Activated gamma-delta T cell (primary cell): ENCODE measurements around the gene ITGA1.
"Not testable (repeated sequence)": the region's sequence is repeated elsewhere in the genome, so short reads cannot be mapped to it uniquely, and the experiment has no call there.

ENCODE experiments used
- DNase-seq: peaks from one replicate; lab custom pipeline; 2025; lab: John Stamatoyannopoulos, UW
- total RNA-seq, 2 donors: gene quantifications; one replicate each; lab custom pipeline; 2026; lab: John Stamatoyannopoulos, UW

ITGA1 gene
- 120 to 235 reads per million in 2 donors for total RNA-seq

DNA sequence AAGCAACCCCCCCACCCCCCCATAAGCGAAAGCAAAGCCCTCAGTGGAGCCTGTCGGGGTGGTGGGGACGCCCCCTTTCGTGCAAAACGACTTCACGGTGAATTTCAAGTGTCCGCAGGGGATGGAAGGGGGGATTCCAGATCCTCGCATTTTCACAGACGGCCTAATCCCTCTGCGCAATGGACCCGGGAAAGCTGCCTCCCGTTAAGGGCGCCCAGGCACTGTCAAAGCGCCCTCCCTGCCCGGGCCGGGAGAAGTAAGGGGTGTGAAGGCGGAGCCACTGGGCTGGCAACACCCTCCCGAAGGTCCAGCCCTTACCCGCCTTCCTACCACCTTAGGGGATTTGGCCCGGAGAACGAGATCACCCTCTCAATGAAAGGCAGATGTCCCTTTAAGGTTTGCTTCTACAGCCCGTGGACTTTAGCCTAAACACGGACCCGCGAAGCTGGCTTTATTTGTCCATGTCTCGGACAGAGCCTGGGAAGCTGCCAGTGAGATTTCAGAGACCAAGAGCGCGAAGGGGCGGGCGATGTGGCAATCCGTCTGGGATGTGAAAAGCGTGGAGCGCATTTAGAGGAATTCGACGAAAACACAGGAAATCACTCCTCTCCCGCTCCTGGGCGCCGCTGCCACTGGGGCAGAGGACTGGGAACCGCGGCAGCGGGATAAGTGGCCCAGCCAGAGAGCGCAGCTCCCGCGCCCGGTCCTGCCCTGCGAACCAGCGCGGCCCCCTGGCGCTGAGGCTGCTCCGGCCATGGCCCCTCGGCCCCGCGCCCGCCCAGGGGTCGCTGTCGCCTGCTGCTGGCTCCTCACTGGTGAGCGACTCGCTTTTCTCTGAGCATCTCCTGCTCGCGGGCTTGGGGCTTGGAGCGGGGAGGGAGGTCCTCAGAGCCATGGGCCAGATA, at the start of gene ITGA1, which contains the start of gene PELO:
Gene ITGA1 (plus strand): TSS at position 317 of the 905 bp plus-strand sequence. CDS start 438 bp downstream, at position 755.
Gene PELO (plus strand): TSS at position 317 of the 905 bp plus-strand sequence. CDS start 12,479 bp downstream, outside the sequence.
- DNase-seq: peak; percentile 18

- no peak for DNase-seq
Measured at GRCh38 chr5:52738095-52738506, 49.6 kb upstream of the ITGA1 start.

- no peak for DNase-seq
Measured at GRCh38 chr5:52740007-52740406, 47.7 kb upstream of the ITGA1 start.

DNA sequence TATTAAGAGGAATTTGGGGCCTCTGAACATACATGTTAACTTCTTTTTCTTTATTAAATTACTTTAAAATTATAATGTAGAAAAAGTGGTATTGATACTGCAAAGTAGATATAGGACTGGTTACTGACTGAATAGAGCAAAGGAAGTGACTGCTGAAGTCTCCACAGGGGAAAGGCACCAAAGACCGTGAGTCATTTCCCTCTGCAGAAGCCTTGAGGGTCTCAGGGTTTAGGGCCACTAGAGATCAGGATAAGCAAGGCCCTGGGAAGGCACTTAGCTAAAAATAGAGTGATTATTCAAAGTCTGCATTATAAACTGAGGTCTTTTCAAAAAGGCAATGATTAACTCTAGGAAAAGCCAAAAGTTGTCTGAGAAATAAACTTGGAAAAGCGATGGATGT, 44.7 kb upstream of the ITGA1 start:
- DNase-seq: no peak

DNA sequence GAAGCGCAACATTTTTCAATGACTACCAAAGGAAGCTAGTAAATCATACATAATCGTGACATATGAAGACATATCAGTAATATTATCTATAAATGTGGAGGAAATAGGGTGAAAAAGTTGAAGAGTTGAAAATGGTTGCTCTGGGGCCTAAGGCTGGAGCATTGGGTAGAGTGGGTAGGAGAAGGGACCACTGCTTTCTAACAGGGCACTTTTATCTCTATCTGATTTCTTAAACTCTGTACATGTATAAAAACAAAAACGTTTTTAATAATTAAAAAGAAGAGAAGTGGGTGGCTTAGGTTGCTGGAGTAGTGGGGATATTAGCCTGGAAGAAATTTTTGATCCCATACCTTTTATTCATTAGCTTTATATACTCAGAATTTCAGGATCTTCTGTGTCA, 44.2 kb upstream of the ITGA1 start:
- DNase-seq: no peak

DNA sequence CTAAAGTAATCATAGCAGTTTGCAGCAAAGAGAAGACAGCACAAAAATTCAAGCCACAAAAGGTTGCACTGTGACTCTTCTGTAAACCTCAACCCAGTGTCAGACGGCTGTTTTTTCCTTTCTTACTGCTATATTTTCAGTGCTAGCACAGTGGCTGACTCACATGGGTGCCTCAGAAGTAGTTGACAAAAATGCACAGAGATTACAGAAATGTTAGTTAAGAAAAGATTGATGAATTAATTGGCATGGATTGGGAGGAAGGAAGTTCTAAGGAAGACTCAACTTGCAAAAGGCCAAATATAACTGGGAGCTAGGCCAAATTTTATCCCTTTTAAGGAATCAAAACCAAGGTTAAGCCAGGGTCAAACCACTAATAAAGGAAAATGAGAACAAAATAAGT, 43.7 kb upstream of the ITGA1 start:
- no peak for DNase-seq

GRCh38 chr5:52744867-52745458, 42.8 kb upstream of the ITGA1 start:
- not testable (repeated sequence) for DNase-seq

- DNase-seq: no peak
Measured at GRCh38 chr5:52746539-52746938, 41.2 kb upstream of the ITGA1 start.

DNA sequence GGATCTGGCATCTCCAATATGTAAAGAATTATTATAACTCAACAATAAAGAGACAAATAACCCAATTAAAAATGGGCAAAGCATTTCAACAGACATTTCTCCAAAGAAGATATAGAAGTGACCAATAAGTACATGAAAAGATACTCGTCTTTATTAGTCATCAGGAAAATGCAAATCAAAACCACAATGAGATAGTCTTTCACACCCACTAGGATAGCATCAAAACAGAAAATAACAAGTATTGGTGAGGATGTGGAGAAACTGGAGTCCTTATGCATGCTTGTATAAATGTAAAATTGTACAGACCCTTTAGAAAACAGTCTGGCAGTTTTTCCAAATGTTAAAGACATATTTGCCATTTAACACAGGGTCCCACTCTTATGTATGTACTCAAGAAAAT, 39.1 kb upstream of the ITGA1 start:
- DNase-seq: no peak

GRCh38 chr5:52749666-52750065, 38.0 kb upstream of the ITGA1 start:
- no peak for DNase-seq

DNA sequence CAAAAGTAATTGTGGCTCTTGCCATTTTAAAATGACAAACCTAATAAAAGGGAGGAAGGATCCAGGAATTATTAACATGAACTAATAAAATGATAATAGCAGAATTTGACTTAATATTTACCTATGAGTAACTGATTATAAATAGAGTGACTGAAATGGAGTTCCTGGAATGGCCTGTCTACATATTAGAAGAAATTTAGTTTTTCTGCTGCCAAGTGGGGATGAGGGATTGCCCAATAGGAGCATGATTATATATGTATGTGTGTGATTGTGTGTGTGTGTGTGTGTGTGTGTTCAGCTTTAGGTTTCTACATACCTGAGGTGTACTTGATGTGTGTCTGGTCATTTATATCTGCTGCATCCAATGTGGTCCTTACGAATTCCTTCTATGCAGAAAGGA, 36.6 kb upstream of the ITGA1 start:
- DNase-seq: no peak

- DNase-seq: no peak
Measured at GRCh38 chr5:52754051-52754450, 33.7 kb upstream of the ITGA1 start.

DNA sequence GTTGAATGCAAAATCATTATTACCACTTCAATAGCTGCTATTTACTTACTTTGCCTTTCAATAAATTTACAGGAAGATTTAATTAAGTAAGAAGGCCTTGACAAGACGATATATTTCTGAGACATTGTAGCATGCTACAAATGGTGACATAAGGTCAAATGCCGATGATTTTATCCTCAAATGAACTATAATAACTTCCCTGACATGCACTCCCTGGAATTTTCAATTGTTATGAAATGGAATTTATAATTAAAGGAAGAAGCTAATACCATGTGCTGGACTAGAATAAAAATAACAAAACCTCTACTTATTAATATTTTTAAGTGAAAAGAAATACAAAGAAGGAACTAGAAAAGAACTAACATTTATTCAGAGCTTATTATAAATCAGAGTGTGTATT, 30.2 kb upstream of the ITGA1 start:
- no peak for DNase-seq

DNA sequence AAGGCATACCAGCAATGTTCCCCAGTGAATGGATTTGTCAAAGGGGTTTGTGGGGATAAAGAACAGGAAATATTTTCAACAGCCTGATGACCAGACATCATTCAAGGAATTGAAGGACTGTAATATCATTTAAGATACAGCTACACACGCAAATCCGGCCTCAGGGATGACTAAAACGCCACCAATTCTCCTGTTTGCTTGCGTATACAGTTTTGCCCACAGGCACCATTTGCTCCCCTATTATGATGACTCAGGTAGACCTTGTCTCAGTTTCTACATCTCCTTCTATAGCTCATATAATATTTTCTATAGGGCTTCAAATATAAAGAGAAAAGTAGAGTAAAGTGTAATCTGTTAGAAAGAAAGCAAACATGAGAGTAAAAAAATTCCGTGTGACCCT, 29.7 kb upstream of the ITGA1 start:
- DNase-seq: no peak

- no peak for DNase-seq
Measured at GRCh38 chr5:52759331-52759730, 28.4 kb upstream of the ITGA1 start.

GRCh38 chr5:52760695-52761366, 26.9 kb upstream of the ITGA1 start:
- no peak for DNase-seq

- no peak for DNase-seq
Measured at GRCh38 chr5:52767217-52767743, 20.4 kb upstream of the ITGA1 start.

DNA sequence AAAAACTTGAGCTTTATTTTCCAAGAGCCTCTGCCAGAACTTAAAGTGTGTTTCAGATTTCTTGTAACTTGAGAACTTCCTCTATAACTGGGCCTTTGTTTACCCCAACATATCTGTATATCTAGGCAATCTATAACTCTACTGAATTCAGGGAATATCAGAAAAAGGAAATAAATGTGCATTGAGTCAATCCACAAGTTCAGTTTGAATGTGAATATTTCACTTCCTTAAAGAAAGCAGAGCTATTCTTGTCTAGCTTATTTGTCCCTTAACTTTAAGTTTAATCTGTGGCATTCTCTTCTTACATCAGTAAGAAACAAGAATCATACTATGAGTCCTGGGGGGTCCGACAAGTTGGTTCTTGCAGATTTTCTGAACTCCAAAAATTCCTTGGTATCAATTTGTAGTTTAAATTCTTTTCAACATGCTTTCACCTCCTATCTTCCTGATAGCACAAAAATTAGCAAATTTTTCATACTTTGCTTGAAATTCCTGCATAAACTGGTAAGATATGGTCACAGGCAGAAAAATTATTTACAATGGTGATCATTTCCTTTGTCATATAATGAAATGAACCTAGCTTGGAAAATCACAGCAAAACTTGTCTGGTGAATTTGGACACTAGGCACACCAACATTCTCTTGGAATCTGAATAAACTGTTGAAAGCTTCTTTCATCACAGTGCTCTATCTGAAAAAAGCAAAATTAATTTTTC, 19.8 kb upstream of the ITGA1 start:
- no peak for DNase-seq

DNA sequence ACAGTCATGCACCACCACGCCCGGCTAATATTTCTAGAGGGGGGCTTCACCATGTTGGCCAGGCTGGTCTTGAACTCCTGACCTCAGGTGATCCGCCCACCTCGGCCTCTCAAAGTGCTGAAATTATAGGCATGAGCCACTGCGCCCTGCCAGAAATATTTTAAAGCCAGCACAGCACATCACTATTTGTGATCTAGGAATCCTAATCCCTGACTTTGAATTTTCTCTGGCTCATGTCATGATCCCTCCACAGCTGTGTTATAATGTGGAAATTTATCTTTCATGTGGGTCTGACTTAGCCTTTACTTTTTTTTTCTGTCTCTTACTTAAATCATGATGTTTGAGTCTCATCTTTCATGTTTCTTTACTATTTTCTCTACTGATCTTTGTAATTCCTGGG, 18.7 kb upstream of the ITGA1 start:
- no peak for DNase-seq

GRCh38 chr5:52770287-52770939, 17.3 kb upstream of the ITGA1 start:
- DNase-seq: no peak
